ENCODE results near the gene CLDND2. TPM values are rescaled to one million over a fixed set of nuclear protein-coding genes. Genes with fewer than 3 reads are reported as not detected.

CLDND2 gene
- 1.2 and 1.3 TPM in 2 replicates for total RNA-seq (2013; cell fraction: nucleolus; rRNA removed)
- total RNA-seq (2014; rRNA removed) (0.38 and 0.62 TPM in 2 replicates), total RNA-seq (2014; rRNA removed; fragmentation: Illumina TruSeq; extraction: Trizol) (0.28 and 0.45 TPM in 2 replicates), total RNA-seq (2021) (0.90 and 3.3 TPM in 2 replicates), polyA plus RNA-seq (2011; rRNA removed) (1.4 and 1.8 TPM in 2 replicates), polyA plus RNA-seq (2014; fragmentation: Illumina TruSeq; extraction: Trizol) (not detected in 2 replicates), polyA plus RNA-seq (2014; fragmentation: Nextera tagmentation; extraction: Ambion mirVana) (1 to 10 TPM; 1.2 to 3.2 TPM), polyA plus RNA-seq (2014; rRNA removed) (0.24 and 0.67 TPM in 2 replicates), polyA plus RNA-seq (2016; fragmentation: Nextera tagmentation; extraction: Ambion mirVana) (1 to 10 TPM; 3.2 to 7.1 TPM), polyA minus RNA-seq (2011; rRNA and poly(A)+ RNA removed) (0.37 TPM in 1 of 2 replicates, not detected in the other), Bru-seq, nascent RNA (percentile 49 among the genes with signal in this experiment), BruChase-seq, experiment 1, labeled RNA remaining after a 6-hour chase (percentile 47 among the genes with signal in this experiment), BruChase-seq, experiment 2, labeled RNA remaining after a 2-hour chase (percentile 48 among the genes with signal in this experiment)
- not detected for polyA plus RNA-seq (2011; ENCODE audit: low read depth)
- polyA plus RNA-seq (2011; cell fraction: cytosol; rRNA removed), result 0.13 and 0.33 TPM in 2 replicates
- polyA plus RNA-seq (2011; cell fraction: nucleus; rRNA removed), result 0.85 and 1.8 TPM in 2 replicates
- 1.2 and 1.7 TPM in 2 replicates for polyA plus RNA-seq (2012)
- polyA minus RNA-seq (2011; cell fraction: cytosol; rRNA and poly(A)+ RNA removed), result not detected in 2 replicates
- not detected in 2 replicates for polyA minus RNA-seq (2011; cell fraction: nucleus; rRNA and poly(A)+ RNA removed)
- long read RNA-seq, experiment 1, partial matches to known transcripts, result 0 of 2 reads
- long read RNA-seq, experiment 1, other reads (novel, unspliced or antisense), result 2 of 2 reads
- long read RNA-seq, experiment 2, partial matches to known transcripts, result 2 of 2 reads
- long read RNA-seq, experiment 2, other reads (novel, unspliced or antisense), result 0 of 2 reads

GRCh38 chr19:51368366-51369282, at the start of gene CLDND2:
Gene CLDND2, minus strand, starts transcription at chr19:51369003. Its CDS starts 426 bp downstream, at chr19:51368577.
- Histone ChIP-seq H3K79me2 (ENCODE audit: control insufficient read depth, insufficient read depth, low read length) (peaks cover 18% of the 10 kb centered on the region), H3K4me1 (ENCODE audit: control insufficient read depth, insufficient read depth, low read length) (peaks cover 32% of the 10 kb centered on the region), H4K20me1 (ENCODE audit: control insufficient read depth, insufficient read depth) (no peaks in the 10 kb centered on the region), H3K4me3 (peak within 1 kb of the TSS; percentile 82), H3K36me3 (ENCODE audit: control insufficient read depth in 2 of 2, insufficient read depth in 2 of 2, low read length in 1 of 2) (no peaks in the 10 kb centered on the region), H3K9me3 (replicated peaks; ENCODE audit: control insufficient read depth, insufficient read depth, low read length) (no peaks in the 10 kb centered on the region), H3K9ac (ENCODE audit: control insufficient read depth, insufficient read depth, low read length) (peak within 1 kb of the TSS; percentile 52), H3K27ac (ENCODE audit: control insufficient read depth, insufficient read depth) (peak within 1 kb of the TSS; percentile 56), H3K27me3 (replicated peaks in 1 of 2; ENCODE audit: control insufficient read depth in 2 of 2, insufficient read depth in 2 of 2, low read length in 1 of 2) (no peaks in the 10 kb centered on the region), H2AFZ (ENCODE audit: control insufficient read depth, low read depth, low read length) (peak within 1 kb of the TSS; percentile 85), H3K4me2 (ENCODE audit: control insufficient read depth, insufficient read depth) (peak within 1 kb of the TSS; percentile 89)
- no TSS peak for BruUV-seq (replicated peaks)
- TF ChIP-seq ZNF207 (IDR thresholded peaks at IDR 0.05; ENCODE audit: borderline replicate concordance) (no peak), LARP7 (IDR thresholded peaks at IDR 0.05) (peak; percentile 43; the same call in 1 of the 2 replicates)
- in situ Hi-C loops (cut with MboI), result loop anchor here (10.0 to 25.0 kb wide), 2 partner anchors 554 to 1031 kb away; partner anchors contain the start of gene KCNC3
- FAIRE-seq, result no peak
- WGBS (ENCODE audit: insufficient coverage, insufficient replicate concordance, low lambda C conversion rate, missing lambda C conversion rate), result 54% methylated on average over 22 of the region's 23 CpGs
- POLR2A ChIA-PET, result interaction anchor here (1.1 to 2.8 kb wide), 8 partner anchors 8 to 73 kb away, joined by 3 to 64 read pairs (median 8); partner anchors contain the start of gene SIGLEC10
- DNase-seq (ENCODE audit: low read depth, low spot score), result no peak
- CTCF ChIA-PET, result interaction anchor here (0.6 to 2.4 kb wide), 8 partner anchors 8 to 72 kb away, joined by 3 to 12 read pairs (median 4); no protein-coding TSS in a partner anchor
- RAD21 ChIA-PET (ENCODE audit: unreplicated experiment), result interaction anchor here (0.5 to 2.3 kb wide), 7 partner anchors 8 to 48 kb away, joined by 3 to 34 read pairs (median 6); partner anchors contain the start of gene SIGLEC10
- SMC1A ChIA-PET (ENCODE audit: uncharacterized antibody, unreplicated experiment), result interaction anchor here (1.2 to 1.9 kb wide), 4 partner anchors 7 to 49 kb away, joined by 5 to 10 read pairs (median 6); partner anchors contain the start of gene SIGLEC10
- no peak for ATAC-seq
- intact Hi-C loops (cut with micrococcal nuclease; ENCODE audit: unreplicated experiment), result no loop called here
